IPS DF 6.9 (cell line): ENCODE results near the gene VIPR1.

Source experiments
- DNase-seq: peaks from one replicate; pipeline ENCODE4 v3.0.0-alpha.2; 2013; ENCODE audit warnings: low read depth, low spot score
- H3K27ac ChIP-seq: one replicate; pipeline ENCODE4 v1.5.1; 2013; ENCODE audit warnings: low read length, control low read depth
- H3K27me3 ChIP-seq: 2 replicates; pipeline ENCODE4 v1.6.1; 2013; ENCODE audit warnings: mild to moderate bottlenecking, low read length; ENCODE audit not compliant: control insufficient read depth, insufficient read depth
- H3K36me3 ChIP-seq: 2 replicates; pipeline ENCODE4 v1.6.1; 2013; ENCODE audit warnings: low read length; ENCODE audit not compliant: control insufficient read depth, insufficient read depth
- H3K4me1 ChIP-seq: 2 replicates; pipeline ENCODE4 v1.6.1; 2013; ENCODE audit warnings: low read length; ENCODE audit not compliant: control insufficient read depth, insufficient read depth
- H3K4me3 ChIP-seq: 2 replicates; pipeline ENCODE4 v1.5.1; 2013; ENCODE audit warnings: mild to moderate bottlenecking, low read length
- H3K9me3 ChIP-seq: 2 replicates; pipeline ENCODE4 v1.6.1; 2013; ENCODE audit warnings: low read length, inconsistent platforms; ENCODE audit not compliant: control insufficient read depth, insufficient read depth
- WGBS: extraction: QIAGEN DNeasy Blood & Tissue Kit; methylation state at CpG from one replicate; pipeline ENCODE4 v1.1.7; 2013; ENCODE audit warnings: mixed read lengths, missing lambda C conversion rate; ENCODE audit not compliant: insufficient read length, insufficient coverage; 5-methylcytosine and 5-hydroxymethylcytosine counted together

The VIPR1 gene

GRCh38 chr3:42520906-42521305, 18.5 kb downstream of the VIPR1 start:
- Histone ChIP-seq H3K4me3 (no peak overlapping the region), H3K4me1 (no peaks in the 10 kb centered on the region), H3K27ac (no peak overlapping the region), H3K9me3 (no peaks in the 10 kb centered on the region), H3K27me3 (no peaks in the 10 kb centered on the region), H3K36me3 (no peaks in the 10 kb centered on the region)
- WGBS = no CpG with 5 or more reads among the region's 4 CpGs
- no peak for DNase-seq

DNA sequence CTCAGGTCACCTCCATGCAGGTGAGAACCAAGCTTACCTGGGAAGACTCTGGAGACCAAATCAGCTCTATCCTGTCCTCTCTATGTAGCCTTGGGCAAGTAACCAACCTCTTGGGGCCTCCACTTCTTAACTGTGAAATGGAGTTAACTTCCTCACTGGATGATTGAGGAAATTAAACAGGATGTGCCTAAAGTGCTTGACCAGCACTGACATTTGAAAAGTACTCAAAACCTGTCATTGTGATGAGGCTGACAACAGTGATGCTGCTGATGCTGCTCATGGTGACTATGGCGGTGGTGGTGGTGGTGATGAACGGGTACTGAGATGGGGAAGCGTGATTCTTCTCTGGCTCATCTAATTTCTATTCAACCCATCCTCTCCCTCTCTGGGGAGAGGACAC, 22.3 kb downstream of the VIPR1 start:
- H3K36me3 ChIP-seq = no peaks in the 10 kb centered on the region
- H3K27ac ChIP-seq = no peak overlapping the region
- no peaks in the 10 kb centered on the region for H3K27me3 ChIP-seq
- no peaks in the 10 kb centered on the region for H3K9me3 ChIP-seq
- H3K4me3 ChIP-seq = no peak overlapping the region
- WGBS = no CpG with 5 or more reads among the region's 3 CpGs
- DNase-seq = no peak
- H3K4me1 ChIP-seq = peaks cover 1% of the 10 kb centered on the region; the same call in 1 of the 2 replicates

DNA sequence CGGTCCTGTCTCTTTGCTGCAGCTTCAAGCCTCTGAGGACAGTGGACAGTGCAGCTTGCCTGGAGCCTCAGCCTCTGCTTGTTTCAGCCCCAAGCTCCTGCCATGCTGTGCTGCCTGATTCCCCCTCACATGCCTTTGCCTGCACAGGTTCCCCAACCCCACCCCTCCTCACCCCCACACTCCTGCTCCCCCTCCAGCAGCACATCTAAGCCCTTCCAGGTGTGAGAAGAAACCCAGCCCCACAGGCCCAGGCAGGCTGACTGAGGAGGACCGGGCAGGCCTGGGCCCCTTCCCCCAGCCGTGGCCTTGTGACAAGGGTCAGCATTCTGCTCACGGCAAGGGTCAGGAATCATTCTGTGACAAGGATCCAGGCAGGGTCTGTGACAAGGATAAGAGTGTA, 22.8 kb downstream of the VIPR1 start:
- no CpG with 5 or more reads among the region's 4 CpGs for WGBS

GRCh38 chr3:42525736-42526345, 23.4 kb downstream of the VIPR1 start:
- H3K4me1 ChIP-seq = peaks cover 1% of the 10 kb centered on the region; the same call in 1 of the 2 replicates

More for the DNA sequence above, 22.8 kb downstream of the VIPR1 start:
- no peak for DNase-seq
- Histone ChIP-seq H3K4me3 (no peak overlapping the region), H3K36me3 (no peaks in the 10 kb centered on the region), H3K27me3 (no peaks in the 10 kb centered on the region), H3K4me1 (peaks cover 1% of the 10 kb centered on the region; the same call in 1 of the 2 replicates), H3K27ac (no peak overlapping the region), H3K9me3 (no peaks in the 10 kb centered on the region)

GRCh38 chr3:42526616-42527367, 24.3 kb downstream of the VIPR1 start:
- H3K27ac ChIP-seq = no peak overlapping the region
- no peak overlapping the region for H3K4me3 ChIP-seq
- no CpG with 5 or more reads among the region's 15 CpGs for WGBS
- H3K36me3 ChIP-seq = no peaks in the 10 kb centered on the region
- peaks cover 1% of the 10 kb centered on the region; the same call in 1 of the 2 replicates for H3K4me1 ChIP-seq
- no peaks in the 10 kb centered on the region for H3K27me3 ChIP-seq
- DNase-seq = no peak
- H3K9me3 ChIP-seq = no peaks in the 10 kb centered on the region

More at GRCh38 chr3:42525736-42526345, 23.4 kb downstream of the VIPR1 start:
- H3K36me3 ChIP-seq = no peaks in the 10 kb centered on the region
- no peaks in the 10 kb centered on the region for H3K9me3 ChIP-seq
- DNase-seq = no peak
- WGBS = no CpG with 5 or more reads among the region's 13 CpGs
- no peak overlapping the region for H3K4me3 ChIP-seq
- no peaks in the 10 kb centered on the region for H3K27me3 ChIP-seq
- no peak overlapping the region for H3K27ac ChIP-seq

DNA sequence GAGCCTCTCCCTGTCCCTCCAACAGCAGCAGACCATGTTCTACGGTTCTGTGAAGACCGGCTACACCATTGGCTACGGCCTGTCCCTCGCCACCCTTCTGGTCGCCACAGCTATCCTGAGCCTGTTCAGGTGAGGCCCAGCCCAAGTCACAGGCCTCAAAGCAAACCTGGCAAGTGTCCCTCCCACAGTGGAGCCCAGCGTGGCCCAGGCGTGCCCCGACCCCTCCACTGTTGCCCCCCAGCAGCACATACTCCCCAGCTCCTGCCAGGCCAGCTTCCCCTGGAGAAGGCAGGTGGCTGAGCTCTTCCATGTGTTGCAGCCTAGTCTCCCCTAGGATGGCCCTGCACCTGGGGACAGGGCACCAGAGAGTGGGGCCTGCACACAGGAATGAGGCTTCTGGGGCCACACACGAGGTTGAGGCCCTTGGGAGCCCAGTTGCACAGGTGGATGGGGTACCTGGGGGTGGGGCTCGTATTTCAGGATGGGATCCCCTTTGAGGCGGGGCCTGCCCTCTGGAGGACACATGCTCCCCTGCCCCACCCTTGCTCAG, 25.0 kb downstream of the VIPR1 start:
- no peak overlapping the region for H3K27ac ChIP-seq
- no peak for DNase-seq
- no peaks in the 10 kb centered on the region for H3K27me3 ChIP-seq
- no peak overlapping the region for H3K4me3 ChIP-seq
- no peaks in the 10 kb centered on the region for H3K36me3 ChIP-seq
- no CpG with 5 or more reads among the region's 11 CpGs for WGBS
- peaks cover 1% of the 10 kb centered on the region; the same call in 1 of the 2 replicates for H3K4me1 ChIP-seq
- H3K9me3 ChIP-seq = no peaks in the 10 kb centered on the region

DNA sequence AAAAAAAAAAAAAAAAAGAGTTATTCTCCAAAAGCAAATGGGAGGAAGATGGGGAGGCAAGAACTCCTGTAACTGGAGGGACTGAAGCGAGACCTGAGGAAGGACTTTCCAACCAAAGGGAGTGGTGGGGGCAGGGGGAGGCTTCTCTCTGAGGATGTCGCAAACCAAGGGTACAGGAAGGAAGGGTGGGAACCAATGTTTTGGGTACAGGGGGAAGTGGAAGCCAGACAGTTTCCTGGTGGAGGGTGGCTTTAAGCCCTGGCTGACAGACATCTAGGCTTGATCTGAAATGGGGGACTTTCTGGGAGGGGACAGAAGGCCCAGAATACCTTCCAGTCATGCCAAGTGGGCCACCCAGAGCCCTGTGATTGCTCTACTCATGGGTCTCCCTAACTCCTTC, 27.0 kb downstream of the VIPR1 start:
- Histone ChIP-seq H3K36me3 (no peaks in the 10 kb centered on the region), H3K4me1 (peaks cover 4% of the 10 kb centered on the region; the same call in 1 of the 2 replicates), H3K27ac (no peak overlapping the region), H3K27me3 (no peaks in the 10 kb centered on the region), H3K4me3 (no peak overlapping the region), H3K9me3 (no peaks in the 10 kb centered on the region)
- no CpG with 5 or more reads among the region's 2 CpGs for WGBS
- no peak for DNase-seq

GRCh38 chr3:42530073-42530472, 27.6 kb downstream of the VIPR1 start:
- H3K4me3 ChIP-seq = no peak overlapping the region
- H3K9me3 ChIP-seq = no peaks in the 10 kb centered on the region
- peaks cover 4% of the 10 kb centered on the region; the same call in 1 of the 2 replicates for H3K4me1 ChIP-seq
- H3K27me3 ChIP-seq = no peaks in the 10 kb centered on the region
- no peak for DNase-seq
- H3K27ac ChIP-seq = no peak overlapping the region
- no peaks in the 10 kb centered on the region for H3K36me3 ChIP-seq

DNA sequence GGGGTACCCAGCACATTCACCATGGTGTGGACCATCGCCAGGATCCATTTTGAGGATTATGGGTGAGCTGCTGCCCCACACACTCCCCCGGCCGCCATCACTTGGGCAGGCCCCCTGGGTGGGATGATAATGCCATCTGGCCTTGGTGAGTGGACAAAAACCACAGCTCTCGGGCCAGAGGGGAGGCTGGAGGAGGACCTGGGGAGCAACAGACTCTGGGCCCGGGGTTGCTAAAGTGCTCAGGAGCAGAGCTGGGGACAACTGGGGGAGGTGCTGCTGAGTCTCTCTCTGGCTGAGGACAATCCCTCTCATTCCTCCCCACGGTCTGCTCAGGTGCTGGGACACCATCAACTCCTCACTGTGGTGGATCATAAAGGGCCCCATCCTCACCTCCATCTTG, 29.0 kb downstream of the VIPR1 start:
- no CpG with 5 or more reads among the region's 6 CpGs for WGBS

GRCh38 chr3:42532229-42532628, 29.8 kb downstream of the VIPR1 start:
- Histone ChIP-seq H3K4me3 (no peak overlapping the region), H3K36me3 (no peaks in the 10 kb centered on the region), H3K9me3 (no peaks in the 10 kb centered on the region), H3K27me3 (no peaks in the 10 kb centered on the region), H3K27ac (no peak overlapping the region), H3K4me1 (peaks cover 8% of the 10 kb centered on the region)
- no peak for DNase-seq
- no CpG with 5 or more reads among the region's 4 CpGs for WGBS

More for the DNA sequence above, 29.0 kb downstream of the VIPR1 start:
- peaks cover 8% of the 10 kb centered on the region for H3K4me1 ChIP-seq
- no peak overlapping the region for H3K27ac ChIP-seq
- DNase-seq = no peak
- no peaks in the 10 kb centered on the region for H3K36me3 ChIP-seq
- H3K4me3 ChIP-seq = no peak overlapping the region
- no peaks in the 10 kb centered on the region for H3K27me3 ChIP-seq
- no peaks in the 10 kb centered on the region for H3K9me3 ChIP-seq
